ENCODE results near the gene PSMC1.
"Not testable (repeated sequence)": the region's sequence is repeated elsewhere in the genome, so short reads cannot be mapped to it uniquely, and the experiment has no call there.

PSMC1 gene

DNA sequence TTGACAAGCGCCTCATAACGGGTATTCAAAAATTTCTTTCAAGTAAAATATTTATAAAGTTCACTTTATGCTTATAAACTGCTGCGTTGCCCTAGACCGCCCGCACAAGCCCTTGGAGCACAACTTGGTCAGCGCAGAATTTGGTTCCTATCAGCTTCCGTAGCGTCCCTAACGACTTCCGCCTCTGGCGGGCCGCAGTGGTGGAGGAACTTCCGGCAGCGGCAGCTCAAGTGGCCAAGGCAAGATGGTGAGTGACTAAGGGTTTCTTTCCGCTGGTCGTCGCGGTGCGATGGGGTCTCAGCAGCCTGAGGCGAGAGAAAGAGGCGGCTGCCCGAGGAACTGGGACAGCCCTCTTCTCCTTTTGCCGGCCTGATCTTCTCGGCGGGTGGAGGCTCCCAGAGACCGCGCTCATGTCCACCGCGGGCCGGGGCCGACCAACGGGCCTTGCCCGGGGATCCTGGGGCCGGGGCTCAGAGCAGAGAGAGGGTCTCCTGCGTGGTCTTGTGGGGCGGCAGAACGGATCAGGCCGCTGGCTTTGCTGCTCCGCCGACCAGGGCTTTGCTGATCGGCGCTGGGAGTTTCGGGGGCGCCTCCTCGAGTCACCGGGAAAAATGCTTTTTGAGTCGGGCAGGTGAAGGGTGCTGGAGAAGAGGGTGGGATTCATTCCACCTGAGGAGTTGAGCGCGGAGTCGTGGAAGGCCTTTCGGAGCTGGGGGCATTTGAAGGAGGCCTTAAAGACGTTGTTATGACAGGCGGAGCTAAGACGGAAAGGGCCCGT is at the start of gene PSMC1:
TSS of gene PSMC1 (plus strand) at position 200 of the 778 bp plus-strand sequence. CDS start at position 245, 45 bp downstream.
- H3K27me3 ChIP-seq = no peaks in the 10 kb centered on the region
- peak within 1 kb of the TSS; percentile 91 to 95 for H3K4me3 ChIP-seq
- H3K36me3 ChIP-seq = peaks cover 18 to 26% (median 25%) of the 10 kb centered on the region in 3 donors
- peak within 1 kb of the TSS; percentile 85 to 91 for H3K27ac ChIP-seq
- TF ChIP-seq, protein P1, sequence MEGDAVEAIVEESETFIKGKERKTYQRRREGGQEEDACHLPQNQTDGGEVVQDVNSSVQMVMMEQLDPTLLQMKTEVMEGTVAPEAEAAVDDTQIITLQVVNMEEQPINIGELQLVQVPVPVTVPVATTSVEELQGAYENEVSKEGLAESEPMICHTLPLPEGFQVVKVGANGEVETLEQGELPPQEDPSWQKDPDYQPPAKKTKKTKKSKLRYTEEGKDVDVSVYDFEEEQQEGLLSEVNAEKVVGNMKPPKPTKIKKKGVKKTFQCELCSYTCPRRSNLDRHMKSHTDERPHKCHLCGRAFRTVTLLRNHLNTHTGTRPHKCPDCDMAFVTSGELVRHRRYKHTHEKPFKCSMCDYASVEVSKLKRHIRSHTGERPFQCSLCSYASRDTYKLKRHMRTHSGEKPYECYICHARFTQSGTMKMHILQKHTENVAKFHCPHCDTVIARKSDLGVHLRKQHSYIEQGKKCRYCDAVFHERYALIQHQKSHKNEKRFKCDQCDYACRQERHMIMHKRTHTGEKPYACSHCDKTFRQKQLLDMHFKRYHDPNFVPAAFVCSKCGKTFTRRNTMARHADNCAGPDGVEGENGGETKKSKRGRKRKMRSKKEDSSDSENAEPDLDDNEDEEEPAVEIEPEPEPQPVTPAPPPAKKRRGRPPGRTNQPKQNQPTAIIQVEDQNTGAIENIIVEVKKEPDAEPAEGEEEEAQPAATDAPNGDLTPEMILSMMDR (IDR thresholded peaks at IDR 0.05) = peak in 1 of 2 experiments; percentile 24
- peaks cover 0 to 25% (median 15%) of the 10 kb centered on the region in 4 donors for H3K4me1 ChIP-seq
- peak; percentile 88 to 94 for DNase-seq
- intact Hi-C loops (cut with DNase I; ENCODE audit: low total_unique reads) = no loop called here
- H3K9me3 ChIP-seq = no peaks in the 10 kb centered on the region

DNA sequence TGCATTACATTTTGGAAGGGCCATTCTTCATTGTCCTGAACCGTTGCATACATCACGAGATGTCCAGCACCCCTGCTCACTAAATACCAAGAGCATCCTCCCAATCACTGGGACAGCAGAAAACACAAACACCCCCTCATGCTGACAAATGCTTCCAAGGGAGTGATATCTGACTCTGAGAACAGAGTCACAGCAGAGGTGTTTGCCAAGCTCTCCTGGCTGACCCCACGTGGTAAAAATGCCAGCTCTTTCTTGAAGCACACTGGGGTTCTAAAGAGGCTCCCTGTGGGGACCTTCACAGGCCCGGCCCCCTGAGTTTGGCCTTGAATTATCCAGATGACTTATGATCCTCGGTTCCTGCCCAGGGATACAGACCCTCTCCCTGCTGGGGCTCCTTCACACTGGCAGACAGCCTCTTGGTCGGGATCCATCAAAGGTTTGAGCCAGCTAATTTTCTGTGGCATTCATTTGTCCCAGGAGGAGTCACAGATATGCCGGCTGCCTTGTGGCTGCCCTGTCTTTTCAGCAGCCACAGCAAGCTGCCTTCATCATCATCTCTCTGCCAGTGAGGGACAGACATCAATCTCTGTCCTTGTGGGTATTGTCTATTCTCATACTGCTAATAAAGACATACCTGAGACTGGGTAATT is 43.1 kb upstream of the PSMC1 start:
- intact Hi-C loops (cut with DNase I; ENCODE audit: low total_unique reads) = no loop called here
- no peaks in the 10 kb centered on the region for H3K4me1 ChIP-seq
- no peak overlapping the region for H3K4me3 ChIP-seq
- H3K27ac ChIP-seq = no peak overlapping the region
- no peak for DNase-seq
- no peaks in the 10 kb centered on the region for H3K36me3 ChIP-seq
- H3K27me3 ChIP-seq = no peaks in the 10 kb centered on the region
- H3K9me3 ChIP-seq = peaks cover 0 to 4% (median 0%) of the 10 kb centered on the region in 3 donors
- TF ChIP-seq, protein P1 (IDR thresholded peaks at IDR 0.05) = no peak

DNA sequence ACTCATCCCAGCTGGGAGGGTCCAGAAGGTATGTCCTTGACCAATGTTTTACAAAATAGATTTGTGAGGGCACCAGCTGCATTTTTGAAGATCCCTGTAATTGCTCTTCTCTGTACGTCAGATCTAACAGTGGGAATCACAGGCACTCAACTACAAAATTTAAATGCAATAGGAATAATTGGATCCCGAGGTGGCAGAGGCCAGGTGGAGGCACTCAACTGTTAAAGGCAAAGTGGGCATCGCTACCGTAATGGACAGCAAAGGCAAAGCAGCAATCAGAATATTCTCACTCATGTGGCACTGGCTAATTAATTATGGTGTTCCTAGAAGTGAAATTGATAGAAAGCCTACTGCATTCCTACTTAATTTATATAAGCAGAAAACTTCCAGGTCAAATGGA is 27.9 kb upstream of the PSMC1 start:
- Histone ChIP-seq H3K4me1 (no peaks in the 10 kb centered on the region), H3K4me3 (no peak overlapping the region), H3K27ac (no peak overlapping the region), H3K36me3 (no peaks in the 10 kb centered on the region), H3K27me3 (no peaks in the 10 kb centered on the region), H3K9me3 (peaks cover 0 to 5% (median 4%) of the 10 kb centered on the region in 3 donors)
- no peak for DNase-seq
- intact Hi-C loops (cut with DNase I; ENCODE audit: low total_unique reads) = no loop called here
- TF ChIP-seq, protein P1 (IDR thresholded peaks at IDR 0.05) = no peak

- H3K27me3 ChIP-seq; intact Hi-C loops (cut with DNase I; ENCODE audit: low total_unique reads); H3K27ac ChIP-seq; H3K36me3 ChIP-seq; H3K4me3 ChIP-seq; H3K4me1 ChIP-seq; DNase-seq; H3K9me3 ChIP-seq: not testable (repeated sequence)
These were observed 26.4 kb upstream of the PSMC1 start for GRCh38 chr14:90229942-90230341.

DNA sequence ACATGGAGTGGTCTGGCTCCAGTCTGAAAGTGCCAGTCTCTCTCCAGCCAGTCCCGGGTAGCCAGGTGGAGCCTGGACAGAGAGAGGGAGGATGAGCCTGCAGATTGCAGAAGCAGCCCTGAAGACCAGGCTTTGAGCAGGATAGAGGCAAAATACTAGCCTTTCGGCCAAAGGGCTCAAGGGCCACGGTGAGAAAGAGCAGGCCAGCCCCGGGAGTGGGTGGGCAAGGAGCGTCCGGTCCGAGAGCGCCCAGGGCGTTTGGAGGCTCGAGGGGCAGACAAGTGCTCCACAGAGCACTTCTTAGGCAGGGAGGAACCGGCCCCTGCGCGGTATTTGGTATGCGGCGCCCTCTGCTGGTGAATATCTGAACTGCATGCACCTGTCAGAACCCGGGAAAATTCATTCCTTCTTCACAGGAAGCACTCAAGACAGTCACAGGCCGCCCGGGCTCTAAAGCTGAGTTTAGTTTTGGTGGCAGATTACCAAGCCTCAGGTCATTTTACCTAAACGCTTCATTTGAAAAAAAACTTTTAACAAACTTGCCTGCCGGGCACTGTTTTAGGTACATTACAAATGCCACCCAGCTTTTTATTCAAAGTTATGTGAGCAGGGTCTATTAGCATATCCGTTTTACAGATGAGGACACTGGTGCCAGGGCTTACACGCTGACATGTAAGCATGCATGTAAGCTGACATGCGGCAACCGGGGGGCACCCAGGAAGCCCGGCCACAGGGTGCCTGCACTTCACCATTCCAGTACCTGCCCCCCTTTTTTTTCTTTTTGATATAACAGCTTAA is 21.0 kb upstream of the PSMC1 start:
- peaks cover 0 to 35% (median 29%) of the 10 kb centered on the region in 3 donors for H3K9me3 ChIP-seq
- H3K27me3 ChIP-seq = peaks cover 0 to 14% of the 10 kb centered on the region in 2 donors
- TF ChIP-seq, protein P1 (IDR thresholded peaks at IDR 0.05) = peak; percentile 74 to 84
- peak; percentile 45 to 67 for DNase-seq
- H3K27ac ChIP-seq = no peak overlapping the region
- H3K36me3 ChIP-seq = no peaks in the 10 kb centered on the region
- intact Hi-C loops (cut with DNase I; ENCODE audit: low total_unique reads) = no loop called here
- H3K4me1 ChIP-seq = no peaks in the 10 kb centered on the region
- no peak overlapping the region for H3K4me3 ChIP-seq
